ENCODE results near the gene LRFN4. TPM values are rescaled to one million over a fixed set of nuclear protein-coding genes. Genes with fewer than 3 reads are reported as not detected.
A peak's percentile ranks its signal among the peaks of the same experiment; 100 is the strongest.

LRFN4 gene
- total and polyA plus RNA-seq, 2 of the 8 experiments (the other 6 are each of a cell fraction or from before 2014, with no cell fraction given): 49.8 to 64.3 TPM

- no peaks in the 10 kb centered on the region for H4K20me1 ChIP-seq (replicated peaks in 1 of 2; ENCODE audit: control insufficient read depth in 1 of 2, insufficient read depth in 2 of 2, low read length in 2 of 2)
- H3K79me2 ChIP-seq (ENCODE audit: control insufficient read depth in 1 of 2, insufficient read depth in 2 of 2, low read length in 2 of 2): no peaks in the 10 kb centered on the region
- no peaks in the 10 kb centered on the region for H3K23me2 ChIP-seq (ENCODE audit: low read depth, low read length)
- WGBS, 2 experiments (ENCODE audit: extremely low coverage in 1 of 2, insufficient coverage in 1 of 2, insufficient read length in 1 of 2, insufficient replicate concordance in 2 of 2, low coverage in 1 of 2, low lambda C conversion rate in 2 of 2, missing lambda C conversion rate in 1 of 2): 68% methylated on average over 14 of the region's 14 CpGs; no CpG with 5 or more reads in 1 of the 2 experiments
- peak overlapping the region; percentile 90; the same call in 1 of the 2 replicates for H2BK15ac ChIP-seq (ENCODE audit: low read length)
- H3K14ac ChIP-seq (ENCODE audit: insufficient read length): no peak overlapping the region
- peak overlapping the region; percentile 20 for H4K91ac ChIP-seq (replicated peaks; ENCODE audit: insufficient read length, low read length)
- H2AFZ ChIP-seq (ENCODE audit: low read length): no peak overlapping the region
- no peak for TF ChIP-seq TBP (IDR thresholded peaks at IDR 0.05; ENCODE audit: low read depth, low read length)
- TF ChIP-seq SRF (IDR thresholded peaks at IDR 0.05; ENCODE audit: low read depth, low read length): no peak
- TF ChIP-seq HDAC2 (IDR thresholded peaks at IDR 0.05; ENCODE audit: borderline replicate concordance in 1 of 2, low read depth in 2 of 2, low read length in 2 of 2): no peak
- no peak for TF ChIP-seq CREB1 (IDR thresholded peaks at IDR 0.05)
- TF ChIP-seq KDM4A (IDR thresholded peaks at IDR 0.05; ENCODE audit: low read depth, low read length, severe bottlenecking): no peak
- no peak for TF ChIP-seq CHD2 (IDR thresholded peaks at IDR 0.05; ENCODE audit: low read length)
- TF ChIP-seq TCF12 (IDR thresholded peaks at IDR 0.05; ENCODE audit: low read depth, low read length): no peak
- no peak for TF ChIP-seq SUZ12 (IDR thresholded peaks at IDR 0.05; ENCODE audit: low read length)
- TF ChIP-seq MAFK (IDR thresholded peaks at IDR 0.05; ENCODE audit: low read depth, low read length): no peak
- peak overlapping the region; percentile 22 for H4K5ac ChIP-seq (ENCODE audit: insufficient read length, low read depth, low read length)
- peak overlapping the region; percentile 70; the same call in 1 of the 2 replicates for H2AK5ac ChIP-seq (ENCODE audit: low read depth, low read length)
- POLR2A ChIA-PET (ENCODE audit: partially characterized antibody): no interaction called here
- FAIRE-seq: peak; percentile 7
- H3K56ac ChIP-seq (replicated peaks; ENCODE audit: insufficient read length, low read depth, low read length): no peak overlapping the region
- peak overlapping the region; percentile 57; the same call in 1 of the 2 replicates for H3K27ac ChIP-seq (ENCODE audit: low read depth, low read length)
- H3K23ac ChIP-seq (ENCODE audit: insufficient read length): no peak overlapping the region
- no peak overlapping the region for H2BK120ac ChIP-seq (replicated peaks; ENCODE audit: low read depth, low read length)
- no peak for DNase-seq (ENCODE audit: low read depth in 1 of 2, low spot score in 2 of 2)
- H3K27me3 ChIP-seq (replicated peaks in 1 of 4; ENCODE audit: control insufficient read depth in 3 of 4, extremely low read depth in 1 of 4, insufficient read depth in 3 of 4, low read length in 3 of 4): no peaks in the 10 kb centered on the region
- H2BK20ac ChIP-seq (ENCODE audit: low read length): peak overlapping the region; percentile 82; the same call in 1 of the 2 replicates
- H3K9ac ChIP-seq (replicated peaks in 1 of 4; ENCODE audit: extremely low read depth in 1 of 4, low read depth in 3 of 4, low read length in 3 of 4): no peak overlapping the region
- H2BK5ac ChIP-seq (ENCODE audit: low read depth, low read length): peak overlapping the region; percentile 68; the same call in 1 of the 2 replicates
- H3K4me3 ChIP-seq (ENCODE audit: extremely low read depth in 1 of 4, insufficient read depth in 2 of 4, low read depth in 3 of 4, low read length in 4 of 4): no peak overlapping the region
- no peak overlapping the region for H4K8ac ChIP-seq (ENCODE audit: extremely low read depth, insufficient read depth, low read length)
- H2BK12ac ChIP-seq (ENCODE audit: low read depth, low read length): peak overlapping the region; percentile 90; the same call in 1 of the 2 replicates
- peak overlapping the region; percentile 79 for H3K18ac ChIP-seq (ENCODE audit: extremely low read depth, low read length)
- peaks cover 2 to 22% (median 13%) of the 10 kb centered on the region in 4 experiments for H3K4me1 ChIP-seq (replicated peaks in 1 of 4; ENCODE audit: control insufficient read depth in 3 of 4, insufficient read depth in 4 of 4, low read length in 3 of 4)
- H3K9me3 ChIP-seq (ENCODE audit: insufficient read depth in 2 of 2, low read depth in 1 of 2, low read length in 1 of 2): no peaks in the 10 kb centered on the region
- CTCF ChIA-PET (ENCODE audit: partially characterized antibody): interaction anchor here (0.9 to 5.2 kb wide), 5 partner anchors 11 to 28 kb away, joined by 3 to 27 read pairs (median 6); no protein-coding TSS in a partner anchor
- H3K36me3 ChIP-seq (ENCODE audit: control insufficient read depth in 2 of 4, insufficient read depth in 4 of 4, low read length in 3 of 4): no peaks in the 10 kb centered on the region
- H3K79me1 ChIP-seq (ENCODE audit: low read depth, low read length): no peaks in the 10 kb centered on the region; the same call in 1 of the 2 replicates
- H3K4ac ChIP-seq (replicated peaks; ENCODE audit: insufficient read length, low read depth, low read length): no peak overlapping the region
- peak overlapping the region; percentile 12 to 63; a peak in 3 of 4 replicates for H3K4me2 ChIP-seq (ENCODE audit: insufficient read depth in 1 of 2, low read depth in 2 of 2, low read length in 2 of 2)
These were observed 49.3 kb downstream of the LRFN4 start for GRCh38 chr11:66906061-66906733.

Measured in H1 (cell line).